Breast epithelium (tissue), 3 donors: Measurements from ENCODE around the gene LGALS7.

Source experiments
- POLR2AphosphoS5 ChIP-seq, 3 donors: sonication (generic); formaldehyde crosslinking; IDR thresholded peaks; one replicate each; pipeline ENCODE4 v1.6.1; 2017; ENCODE audit warnings: antibody characterized with exemption in 3 of 3
- TF ChIP-seq, protein P1 (sequence below), 3 donors: fragments of 450-650 bp; IDR thresholded peaks; one replicate each; pipeline ENCODE4 v1.5.1; 2016 to 2017; ENCODE audit warnings: antibody characterized with exemption in 3 of 3, mild to moderate bottlenecking in 3 of 3, moderate library complexity in 3 of 3

DNA sequence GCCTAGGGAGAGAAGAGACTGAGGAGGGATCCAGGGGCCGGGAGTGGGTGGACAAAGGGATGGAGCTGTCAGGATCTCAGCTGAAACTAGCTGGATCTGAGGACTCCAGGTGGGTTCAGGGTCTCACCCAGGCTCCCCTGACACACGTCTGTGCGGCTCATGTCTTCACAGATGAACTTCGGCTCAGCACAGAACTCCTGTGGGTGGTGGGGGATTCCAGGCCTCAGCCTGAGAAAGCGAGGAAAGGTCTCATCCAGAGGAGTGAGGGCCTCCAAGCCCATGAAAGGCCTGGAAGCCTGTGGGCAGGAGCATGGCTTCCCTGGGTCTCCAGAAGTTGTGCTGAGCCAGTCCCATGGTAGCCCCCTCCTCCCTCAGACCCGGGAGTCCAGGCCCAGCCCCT, 30.4 kb downstream of the LGALS7 start:
- no peak for TF ChIP-seq POLR2AphosphoS5 (IDR thresholded peaks at IDR 0.05)
- TF ChIP-seq, protein P1, sequence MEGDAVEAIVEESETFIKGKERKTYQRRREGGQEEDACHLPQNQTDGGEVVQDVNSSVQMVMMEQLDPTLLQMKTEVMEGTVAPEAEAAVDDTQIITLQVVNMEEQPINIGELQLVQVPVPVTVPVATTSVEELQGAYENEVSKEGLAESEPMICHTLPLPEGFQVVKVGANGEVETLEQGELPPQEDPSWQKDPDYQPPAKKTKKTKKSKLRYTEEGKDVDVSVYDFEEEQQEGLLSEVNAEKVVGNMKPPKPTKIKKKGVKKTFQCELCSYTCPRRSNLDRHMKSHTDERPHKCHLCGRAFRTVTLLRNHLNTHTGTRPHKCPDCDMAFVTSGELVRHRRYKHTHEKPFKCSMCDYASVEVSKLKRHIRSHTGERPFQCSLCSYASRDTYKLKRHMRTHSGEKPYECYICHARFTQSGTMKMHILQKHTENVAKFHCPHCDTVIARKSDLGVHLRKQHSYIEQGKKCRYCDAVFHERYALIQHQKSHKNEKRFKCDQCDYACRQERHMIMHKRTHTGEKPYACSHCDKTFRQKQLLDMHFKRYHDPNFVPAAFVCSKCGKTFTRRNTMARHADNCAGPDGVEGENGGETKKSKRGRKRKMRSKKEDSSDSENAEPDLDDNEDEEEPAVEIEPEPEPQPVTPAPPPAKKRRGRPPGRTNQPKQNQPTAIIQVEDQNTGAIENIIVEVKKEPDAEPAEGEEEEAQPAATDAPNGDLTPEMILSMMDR (IDR thresholded peaks at IDR 0.05), result no peak
